Activated CD8-positive, alpha-beta memory T cell treated with anti-CD3 and anti-CD28 coated beads, Interleukin-2, amount 50 U/mL, for 24 hours (primary cell): Measurements from ENCODE around the gene PAXX.
"Not testable (repeated sequence)": the region's sequence is repeated elsewhere in the genome, so short reads cannot be mapped to it uniquely, and the experiment has no call there.

Experiments used
- DNase-seq: peaks from one replicate; pipeline ENCODE4 v3.0.0-alpha.2; 2020; ENCODE audit errors: extremely low read depth

PAXX gene

DNA sequence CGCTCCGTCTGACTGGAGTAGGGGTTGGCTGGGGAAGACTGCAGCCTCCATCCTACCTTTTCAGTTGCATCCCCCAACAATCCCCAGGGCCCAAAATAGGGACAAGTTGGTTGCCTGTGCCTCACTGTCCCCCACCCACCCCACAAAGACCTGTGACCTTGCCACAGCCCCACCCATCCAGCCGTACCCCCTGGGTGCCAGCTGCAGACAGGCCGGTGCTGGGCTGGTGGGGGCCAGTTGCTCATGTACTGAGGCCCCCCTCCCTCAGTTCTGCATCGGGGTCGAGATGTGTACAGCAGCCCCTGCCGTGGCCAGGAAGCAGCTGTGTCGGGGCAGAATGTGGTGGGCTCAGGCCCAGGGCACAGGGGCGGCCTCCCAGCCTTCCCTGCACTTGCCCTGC lies 9.1 kb upstream of the PAXX start:
- DNase-seq: no peak

DNA sequence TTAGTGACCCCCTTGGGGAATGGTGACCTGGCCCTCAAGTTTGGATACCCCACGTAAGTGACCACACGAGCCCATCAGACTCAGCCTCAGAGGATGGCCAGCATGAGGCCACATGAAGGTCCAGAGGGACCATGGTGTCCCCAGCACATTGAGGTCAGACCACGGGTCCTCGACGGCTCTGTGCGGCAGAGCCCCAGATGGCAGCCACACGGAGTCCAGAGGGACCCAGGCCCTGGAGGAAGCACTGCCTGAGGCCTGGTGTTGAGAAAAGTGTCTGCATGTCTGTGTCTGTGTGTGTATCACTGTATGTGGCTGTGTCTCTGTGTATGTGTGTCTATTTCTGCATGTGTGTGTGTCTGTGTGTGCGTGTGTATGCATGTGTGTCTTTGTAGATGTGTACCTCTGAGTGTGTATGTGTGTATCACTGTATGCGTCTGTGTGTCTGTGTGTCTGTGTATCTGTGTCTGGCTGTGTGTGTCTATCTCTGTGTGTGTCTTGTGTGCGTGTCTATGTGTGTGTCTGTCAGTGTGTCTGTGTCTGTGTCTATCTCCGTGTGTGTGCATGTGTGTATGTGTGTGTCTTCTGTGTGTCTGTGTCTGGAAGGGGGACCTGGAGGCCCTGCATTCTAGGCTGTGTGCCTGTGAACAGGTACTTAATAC lies 8.4 kb upstream of the PAXX start:
- no peak for DNase-seq

- DNase-seq: no peak
These were observed 7.7 kb upstream of the PAXX start for GRCh38 chr9:136984464-136985026.

GRCh38 chr9:136985027-136985602 lies 7.1 kb upstream of the PAXX start:
- DNase-seq: no peak

DNA sequence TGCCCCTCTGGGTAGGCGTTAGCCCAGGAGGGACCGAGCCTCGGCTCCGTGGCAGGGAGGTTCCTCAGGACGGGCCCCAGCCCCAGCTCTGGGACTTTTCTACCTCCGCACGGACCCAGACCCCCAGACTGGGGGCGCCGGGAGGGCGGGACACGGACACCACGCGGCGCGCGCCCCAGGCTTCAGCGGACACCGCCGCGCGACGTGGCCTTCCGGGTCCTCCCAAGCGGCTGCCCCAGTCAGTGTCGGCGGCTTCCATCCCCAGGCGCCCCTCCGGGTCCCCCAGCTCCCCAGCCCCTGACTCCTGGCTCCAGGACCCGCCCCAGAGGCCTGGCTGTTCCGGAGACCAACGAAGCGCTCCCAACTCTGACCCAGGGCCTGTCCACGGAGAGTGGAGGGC lies 6.4 kb upstream of the PAXX start:
- DNase-seq: no peak

DNA sequence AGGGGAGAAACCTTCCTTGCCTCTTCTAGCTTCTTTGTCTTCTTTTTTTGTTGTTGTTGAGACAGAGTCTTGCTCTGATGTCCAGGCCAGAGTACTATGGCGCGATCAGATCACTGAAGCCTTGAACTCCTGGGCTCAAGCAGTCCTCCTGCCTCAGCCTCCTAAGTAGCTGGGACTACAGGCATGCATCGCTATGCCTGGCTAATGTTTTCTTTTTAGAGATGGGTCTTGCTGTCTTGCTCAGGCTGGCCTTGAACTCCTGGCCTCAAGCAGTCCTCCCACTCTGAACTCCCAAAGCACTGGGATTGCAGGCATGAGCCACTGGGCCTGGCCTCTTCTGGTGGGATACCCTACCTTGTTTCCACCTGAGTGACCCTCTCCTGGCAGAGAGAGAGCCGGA lies 3.4 kb upstream of the PAXX start:
- DNase-seq: no peak

GRCh38 chr9:136990242-136990911 lies 1.8 kb upstream of the PAXX start:
- DNase-seq: no peak

DNA sequence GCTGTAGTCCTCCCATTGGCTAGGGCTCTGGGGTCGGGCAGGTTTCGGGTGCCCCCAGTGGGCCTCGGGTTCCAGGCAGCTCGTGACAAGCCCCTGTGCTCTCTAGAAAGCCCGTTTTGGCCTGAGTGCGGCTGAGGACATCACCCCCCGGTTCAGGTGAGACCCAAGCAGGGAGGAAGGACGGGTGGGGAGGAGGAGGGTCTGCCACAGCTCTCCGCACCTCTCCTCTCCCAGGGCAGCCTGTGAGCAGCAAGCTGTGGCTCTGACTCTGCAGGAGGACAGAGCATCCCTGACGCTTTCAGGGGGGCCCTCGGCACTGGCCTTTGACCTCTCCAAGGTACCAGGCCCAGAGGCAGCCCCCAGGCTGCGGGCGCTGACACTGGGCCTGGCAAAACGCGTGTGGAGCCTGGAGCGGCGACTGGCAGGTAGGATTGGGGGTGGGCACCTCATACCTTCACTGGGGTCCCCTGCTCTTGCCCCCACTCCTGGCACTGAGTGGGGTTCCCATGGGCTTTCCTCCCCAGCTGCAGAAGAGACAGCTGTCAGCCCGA lies 672 bp downstream of the PAXX start:
- DNase-seq: no peak

DNA sequence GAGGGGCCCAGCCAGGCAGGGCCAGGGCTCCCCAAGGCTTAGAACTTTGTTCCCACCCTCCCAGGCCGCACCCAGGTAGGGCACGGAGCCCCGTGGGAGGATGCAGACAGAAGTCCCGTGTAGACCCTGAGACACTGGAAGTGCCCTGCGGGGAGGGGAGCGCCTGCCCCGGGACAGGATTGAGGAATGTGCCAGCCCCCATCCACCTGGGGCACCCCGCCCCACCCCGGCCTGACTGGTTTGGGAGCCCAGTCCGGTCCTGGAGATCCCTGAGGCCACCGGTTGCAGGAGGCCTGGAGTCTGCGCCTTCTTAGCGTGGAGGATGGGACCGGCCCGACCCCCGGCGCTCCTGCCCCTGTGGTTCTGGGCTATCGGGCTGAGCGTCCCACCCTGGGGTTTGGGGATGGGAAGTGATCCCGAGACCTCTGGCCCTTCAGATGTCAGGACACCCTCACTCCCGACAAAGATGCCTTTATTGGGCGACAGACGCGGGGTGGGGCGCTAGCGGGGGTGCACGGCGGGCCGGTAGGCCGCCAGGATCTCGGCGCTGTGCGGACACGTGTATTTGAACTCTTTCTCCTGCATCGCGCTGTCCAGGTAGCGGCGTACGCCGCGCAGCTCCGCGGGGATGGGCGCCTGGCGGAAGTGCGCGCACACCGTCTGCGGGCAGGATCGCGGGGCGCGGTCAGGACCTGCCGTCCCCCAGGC lies 2.1 kb downstream of the PAXX start:
- no peak for DNase-seq

DNA sequence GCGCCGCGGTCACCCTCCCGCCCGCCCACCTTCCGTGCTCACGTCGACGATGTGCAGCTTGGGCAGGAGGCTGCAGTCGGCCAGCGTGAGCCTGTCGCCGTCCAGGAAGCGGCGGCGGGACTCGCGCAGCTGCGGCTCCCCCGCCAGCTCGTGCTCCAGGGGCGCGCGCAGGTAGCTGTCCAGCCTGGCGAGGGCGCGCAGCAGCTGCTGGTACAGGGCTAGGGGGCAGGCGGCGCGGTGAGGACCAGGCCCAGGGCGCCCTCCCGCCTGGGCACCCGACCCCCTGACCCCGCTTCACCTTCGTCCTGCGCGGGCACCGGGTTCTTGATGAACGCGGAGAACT lies 2.6 kb downstream of the PAXX start:
- DNase-seq: no peak

DNA sequence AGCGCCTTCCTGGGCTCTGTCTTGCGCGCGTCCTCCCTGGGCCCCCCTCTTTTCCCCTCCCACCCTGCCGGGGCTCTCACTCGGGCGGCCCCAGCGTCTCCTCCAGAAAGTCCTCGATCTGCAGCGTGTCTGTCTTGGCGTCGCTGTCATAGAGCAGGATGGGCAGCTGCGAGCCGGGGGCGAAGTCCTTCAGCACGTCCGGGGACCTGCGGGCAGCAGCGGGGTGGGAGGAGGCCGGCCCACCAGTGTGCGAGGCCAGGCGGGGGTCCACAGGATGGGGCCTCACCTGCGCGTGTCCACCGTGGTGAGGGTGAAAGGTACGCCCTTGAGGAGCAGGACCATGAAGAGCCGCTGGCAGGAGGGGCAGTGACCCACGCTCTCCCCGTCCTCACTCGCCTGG lies 3.1 kb downstream of the PAXX start:
- no peak for DNase-seq

DNA sequence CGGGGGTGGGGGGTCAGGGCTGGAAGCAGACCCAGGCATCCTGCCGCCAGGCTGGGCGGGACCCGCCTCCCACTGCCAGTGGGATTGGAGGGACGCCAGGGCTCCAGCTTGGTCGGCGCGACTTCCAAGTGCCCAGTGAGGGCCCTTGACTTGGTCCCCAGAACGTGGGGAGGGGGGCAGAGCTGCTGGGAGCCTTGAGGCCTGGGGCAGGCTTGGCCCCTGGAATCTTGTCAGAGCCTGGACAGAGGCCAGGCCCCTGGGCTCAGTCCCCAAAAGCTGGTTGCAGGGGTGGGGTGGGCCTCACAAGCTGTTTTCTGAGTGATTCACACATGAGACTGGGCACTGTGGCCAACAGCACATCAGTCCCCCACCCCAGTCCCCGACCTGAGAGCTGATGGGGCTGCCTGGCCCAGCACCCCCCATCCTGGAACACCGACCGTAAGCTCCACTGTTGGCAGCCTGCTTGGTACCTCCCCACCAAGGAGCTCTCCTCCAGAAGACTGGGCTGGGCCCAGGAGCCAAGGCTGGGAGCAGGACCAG lies 3.6 kb downstream of the PAXX start:
- no peak for DNase-seq

DNA sequence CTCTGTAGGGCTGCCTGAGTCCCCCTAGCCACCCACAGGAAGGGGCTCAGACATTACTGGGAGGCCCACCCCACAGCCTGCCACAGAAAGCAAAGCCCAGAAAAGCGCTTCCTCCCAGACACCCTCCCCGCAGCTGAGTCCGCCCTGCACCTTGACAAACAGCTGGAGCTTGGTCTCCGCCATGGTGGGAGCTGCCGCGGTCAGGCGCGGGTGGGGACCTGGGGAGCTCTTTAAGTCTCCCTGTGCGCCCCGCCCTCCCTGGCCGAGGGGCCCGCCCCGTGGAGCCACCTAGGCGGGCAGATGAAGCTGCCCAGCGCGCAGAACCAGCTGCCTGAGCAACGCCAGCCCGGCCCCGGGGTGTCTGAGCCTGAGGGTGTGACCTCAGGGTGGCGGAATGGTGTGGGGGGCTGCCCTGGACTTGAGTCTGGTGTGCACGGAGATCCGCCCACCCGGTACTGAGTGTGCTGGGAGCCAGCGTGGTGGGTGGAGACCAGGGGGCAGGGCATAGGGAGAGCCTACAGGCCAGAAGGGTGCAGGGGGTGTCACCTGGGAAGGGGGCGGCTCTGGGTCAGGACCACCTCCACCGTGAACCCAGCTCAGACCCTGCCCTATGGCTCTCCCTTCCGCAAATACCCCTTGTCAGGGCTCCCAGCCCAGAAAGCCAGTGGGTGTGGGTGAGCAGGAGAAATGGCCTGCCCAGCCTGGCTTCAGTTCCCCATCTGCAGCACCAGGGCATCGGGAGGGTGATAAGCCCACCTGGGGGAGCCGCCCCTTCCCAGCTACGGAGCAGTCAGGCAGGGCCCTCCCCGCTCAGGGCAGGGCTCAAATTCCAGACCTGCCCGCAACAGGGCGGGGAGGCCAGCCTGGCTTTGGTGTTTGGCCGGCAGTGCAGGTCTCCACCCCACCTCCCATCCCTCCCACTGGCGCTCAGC lies 4.4 kb downstream of the PAXX start, which contains the start of gene CLIC3:
Gene CLIC3, minus strand, starts transcription at position 208 of the 932 bp plus-strand sequence. Its CDS starts 25 bp downstream, at position 183.
- no peak for DNase-seq

DNA sequence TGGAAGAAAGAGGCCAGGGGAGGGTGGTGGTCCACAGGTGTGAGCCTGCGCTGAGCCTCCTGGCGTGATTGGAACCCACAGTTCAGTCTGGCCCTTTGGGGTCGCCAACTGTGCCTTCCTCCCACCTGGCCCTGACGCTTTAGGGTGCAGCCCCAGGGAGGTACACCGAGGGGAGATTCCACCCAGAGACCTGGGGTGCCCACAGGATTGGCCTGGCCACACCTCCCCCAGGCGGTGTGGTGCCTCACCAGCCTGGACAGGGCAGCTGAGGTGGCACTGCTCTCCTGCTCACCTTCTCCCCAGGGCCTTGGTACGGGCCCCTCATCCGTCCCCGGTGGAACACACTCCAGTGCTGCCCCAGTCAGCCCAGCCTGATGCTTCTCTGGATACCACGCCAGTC lies 5.1 kb downstream of the PAXX start:
- no peak for DNase-seq

- DNase-seq: no peak
These were observed 5.6 kb downstream of the PAXX start for GRCh38 chr9:136997830-136998234.

GRCh38 chr9:137000177-137000930 lies 8.1 kb downstream of the PAXX start:
- DNase-seq: no peak

DNA sequence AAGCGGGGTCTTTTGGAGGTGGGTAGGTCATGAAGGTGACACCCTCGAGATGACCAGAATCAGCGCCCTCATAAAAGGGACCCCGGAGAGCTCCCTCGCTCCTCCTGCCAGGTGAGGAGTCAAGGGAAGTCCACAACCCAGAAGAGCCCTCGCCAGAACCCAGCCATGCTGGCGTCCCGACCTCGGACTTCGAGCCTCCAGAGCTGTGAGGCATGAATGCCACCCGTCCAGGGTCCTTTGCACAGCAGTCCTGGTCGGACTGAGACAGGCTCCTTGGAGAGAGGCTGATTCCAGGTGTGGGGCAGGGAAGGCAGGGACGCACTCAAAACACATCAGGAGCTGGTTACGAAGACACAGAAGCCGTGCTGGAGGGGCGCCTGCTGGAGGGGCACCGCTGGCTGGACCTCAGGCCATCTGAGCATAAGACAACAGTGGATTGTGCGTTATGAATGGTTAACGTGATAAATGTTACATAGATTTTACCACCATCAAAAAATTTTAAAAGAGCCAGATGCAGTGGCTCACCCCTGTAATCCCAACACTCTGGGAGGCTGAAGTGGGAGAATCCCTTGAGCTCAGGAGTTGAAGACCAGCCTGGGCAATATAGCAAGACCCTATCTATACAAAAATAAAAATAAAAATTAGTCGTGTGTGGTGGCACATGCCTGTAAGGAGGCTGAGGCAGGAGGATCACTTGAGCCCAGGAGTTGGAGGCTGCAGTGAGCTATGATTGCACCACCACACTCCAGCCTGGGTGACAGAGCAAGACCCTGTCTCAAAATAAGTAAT lies 9.8 kb downstream of the PAXX start:
- DNase-seq: no peak

DNA sequence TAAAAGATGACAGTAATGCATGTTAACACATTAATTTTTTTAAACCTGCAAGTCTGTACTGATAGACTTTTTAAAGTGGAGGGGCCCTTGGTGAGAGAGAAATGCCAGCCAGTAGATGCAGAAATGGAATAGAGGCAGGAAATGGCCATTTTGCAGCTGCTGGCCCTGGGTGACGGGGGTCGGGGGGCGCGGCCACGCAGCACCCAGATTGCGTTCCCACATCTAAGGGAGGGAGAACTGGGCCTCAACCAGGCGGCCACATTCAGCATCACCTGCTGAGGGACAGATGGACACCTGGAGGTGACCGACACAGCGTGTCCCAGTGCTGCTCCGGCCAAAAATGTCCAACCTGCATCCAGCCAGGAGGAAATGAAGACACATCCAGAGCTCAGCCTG lies 10.4 kb downstream of the PAXX start:
- no peak for DNase-seq

DNA sequence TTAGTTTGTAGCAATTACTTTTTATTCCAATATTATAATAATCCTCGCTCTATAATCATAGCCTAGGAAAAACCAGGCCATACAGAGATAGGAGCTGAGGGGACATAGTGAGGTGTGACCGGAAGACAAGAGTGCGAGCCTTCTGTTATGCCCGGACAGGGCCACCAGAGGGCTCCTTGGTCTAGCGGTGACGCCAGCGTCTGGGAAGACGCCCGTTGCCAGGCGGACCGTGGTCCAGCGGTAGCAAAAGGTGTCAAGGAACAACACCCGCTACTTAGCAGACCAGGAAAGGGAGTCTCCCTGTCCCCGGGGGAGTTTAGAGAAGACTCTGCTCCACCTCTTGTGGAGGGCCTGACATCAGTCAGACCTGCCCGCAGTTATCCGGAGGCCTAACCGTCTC lies 12.1 kb downstream of the PAXX start:
- DNase-seq: not testable (repeated sequence)
